ENCODE measurements around the gene FAM200C. TPM values are rescaled to one million over a fixed set of nuclear protein-coding genes. Genes with fewer than 3 reads are reported as not detected.

Gene FAM200C
- total and polyA plus RNA-seq, 2 of the 8 experiments (the other 6 are each of a cell fraction or from before 2014, with no cell fraction given), result 2.6 to 7.3 TPM

GRCh38 chr5:160434022-160434531 lies 34.2 kb upstream of the FAM200C start:
- no peak overlapping the region for H4K8ac ChIP-seq (ENCODE audit: extremely low read depth, insufficient read depth, low read length)
- H3K4me3 ChIP-seq (ENCODE audit: extremely low read depth in 1 of 4, insufficient read depth in 2 of 4, low read depth in 3 of 4, low read length in 4 of 4), result no peak overlapping the region
- no peak overlapping the region for H4K91ac ChIP-seq (replicated peaks; ENCODE audit: insufficient read length, low read length)
- H3K23ac ChIP-seq (ENCODE audit: insufficient read length), result no peak overlapping the region
- no peak overlapping the region for H2BK120ac ChIP-seq (replicated peaks; ENCODE audit: low read depth, low read length)
- no peaks in the 10 kb centered on the region; a peak in 1 of 7 replicates for H3K4me1 ChIP-seq (replicated peaks in 1 of 4; ENCODE audit: control insufficient read depth in 3 of 4, insufficient read depth in 4 of 4, low read length in 3 of 4)
- H3K27me3 ChIP-seq (replicated peaks in 1 of 4; ENCODE audit: control insufficient read depth in 3 of 4, extremely low read depth in 1 of 4, insufficient read depth in 3 of 4, low read length in 3 of 4), result no peaks in the 10 kb centered on the region
- H4K20me1 ChIP-seq (replicated peaks in 1 of 2; ENCODE audit: control insufficient read depth in 1 of 2, insufficient read depth in 2 of 2, low read length in 2 of 2), result no peaks in the 10 kb centered on the region
- TF ChIP-seq CHD1 (IDR thresholded peaks at IDR 0.05; ENCODE audit: low read depth, low read length) (no peak), RBBP5 (IDR thresholded peaks at IDR 0.05; ENCODE audit: borderline replicate concordance, low read depth, low read length) (no peak), JUN (IDR thresholded peaks at IDR 0.05; ENCODE audit: low read depth, low read length) (no peak), CREB1 (IDR thresholded peaks at IDR 0.05) (no peak), CTCF (IDR thresholded peaks at IDR 0.05; ENCODE audit: control extremely low read depth in 1 of 3, insufficient read depth in 1 of 3, low read depth in 1 of 3, low read length in 3 of 3) (no peak), CTBP2 (IDR thresholded peaks at IDR 0.05; ENCODE audit: borderline replicate concordance, insufficient read depth, insufficient read length, low read length) (no peak), PHF8 (conservative IDR thresholded peaks at IDR 0.05; ENCODE audit: low read depth, low read length) (no peak), RXRA (IDR thresholded peaks at IDR 0.05; ENCODE audit: insufficient read depth, low read depth, low read length) (no peak), HDAC6 (IDR thresholded peaks at IDR 0.05; ENCODE audit: low read depth, low read length) (no peak)
- H3K4ac ChIP-seq (replicated peaks; ENCODE audit: insufficient read length, low read depth, low read length), result no peak overlapping the region
- no peak overlapping the region for H2BK20ac ChIP-seq (ENCODE audit: low read length)
- H3K79me1 ChIP-seq (ENCODE audit: low read depth, low read length), result no peaks in the 10 kb centered on the region
- H2AK5ac ChIP-seq (ENCODE audit: low read depth, low read length), result no peak overlapping the region
- H3K4me2 ChIP-seq (ENCODE audit: insufficient read depth in 1 of 2, low read depth in 2 of 2, low read length in 2 of 2), result no peak overlapping the region
- FAIRE-seq (no peak), DNase-seq (ENCODE audit: low read depth in 1 of 2, low spot score in 2 of 2) (no peak)
- H3K14ac ChIP-seq (ENCODE audit: insufficient read length), result no peak overlapping the region
- 89% methylated on average over 9 of the region's 9 CpGs; no CpG with 5 or more reads in 1 of the 2 experiments for WGBS, 2 experiments (ENCODE audit: extremely low coverage in 1 of 2, insufficient coverage in 1 of 2, insufficient read length in 1 of 2, insufficient replicate concordance in 2 of 2, low coverage in 1 of 2, low lambda C conversion rate in 2 of 2, missing lambda C conversion rate in 1 of 2)
- peaks cover 0 to 7% (median 2%) of the 10 kb centered on the region in 4 experiments; a peak in 3 of 8 replicates for H3K36me3 ChIP-seq (ENCODE audit: control insufficient read depth in 2 of 4, insufficient read depth in 4 of 4, low read length in 3 of 4)
- H2BK5ac ChIP-seq (ENCODE audit: low read depth, low read length), result no peak overlapping the region
- POLR2A ChIA-PET (ENCODE audit: partially characterized antibody), result interaction anchor here (1.2 kb wide), 1 partner anchor 12 kb away, joined by 6 read pairs; the partner anchor contains the start of gene PTTG1
- no peaks in the 10 kb centered on the region; the same call in 1 of the 2 replicates for H3K23me2 ChIP-seq (ENCODE audit: low read depth, low read length)
- H2BK12ac ChIP-seq (ENCODE audit: low read depth, low read length), result no peak overlapping the region
- no peak overlapping the region for H3K9ac ChIP-seq (replicated peaks in 1 of 4; ENCODE audit: extremely low read depth in 1 of 4, low read depth in 3 of 4, low read length in 3 of 4)
- H3K79me2 ChIP-seq (ENCODE audit: control insufficient read depth in 1 of 2, insufficient read depth in 2 of 2, low read length in 2 of 2), result no peaks in the 10 kb centered on the region
- no peak overlapping the region for H4K5ac ChIP-seq (ENCODE audit: insufficient read length, low read depth, low read length)
- H3K27ac ChIP-seq (ENCODE audit: low read depth, low read length), result no peak overlapping the region
- no peak overlapping the region for H3K18ac ChIP-seq (ENCODE audit: extremely low read depth, low read length)
- H2BK15ac ChIP-seq (ENCODE audit: low read length), result no peak overlapping the region
- H3K56ac ChIP-seq (replicated peaks; ENCODE audit: insufficient read length, low read depth, low read length), result no peak overlapping the region
- no peak overlapping the region for H2AFZ ChIP-seq (ENCODE audit: low read length)
- CTCF ChIA-PET (ENCODE audit: partially characterized antibody), result interaction anchor here (0.9 kb wide), 1 partner anchor 35 kb away, joined by 3 read pairs; no protein-coding TSS in a partner anchor
- no peaks in the 10 kb centered on the region for H3K9me3 ChIP-seq (ENCODE audit: insufficient read depth in 2 of 2, low read depth in 1 of 2, low read length in 1 of 2)

All from H1 (cell line).